GM18873 (cell line): ENCODE results near the gene ZNF766.
"Not testable (repeated sequence)": the region's sequence is repeated elsewhere in the genome, so short reads cannot be mapped to it uniquely, and the experiment has no call there.

ENCODE experiments used
- ATAC-seq: cut with Tn5 transposase; IDR thresholded peaks from one replicate; pipeline ENCODE4 v1.9.1; 2021; ENCODE audit warnings: mild to moderate bottlenecking, moderate library complexity, moderate number of reproducible peaks; ENCODE audit not compliant: unreplicated experiment, low FRiP score

The ZNF766 gene

DNA sequence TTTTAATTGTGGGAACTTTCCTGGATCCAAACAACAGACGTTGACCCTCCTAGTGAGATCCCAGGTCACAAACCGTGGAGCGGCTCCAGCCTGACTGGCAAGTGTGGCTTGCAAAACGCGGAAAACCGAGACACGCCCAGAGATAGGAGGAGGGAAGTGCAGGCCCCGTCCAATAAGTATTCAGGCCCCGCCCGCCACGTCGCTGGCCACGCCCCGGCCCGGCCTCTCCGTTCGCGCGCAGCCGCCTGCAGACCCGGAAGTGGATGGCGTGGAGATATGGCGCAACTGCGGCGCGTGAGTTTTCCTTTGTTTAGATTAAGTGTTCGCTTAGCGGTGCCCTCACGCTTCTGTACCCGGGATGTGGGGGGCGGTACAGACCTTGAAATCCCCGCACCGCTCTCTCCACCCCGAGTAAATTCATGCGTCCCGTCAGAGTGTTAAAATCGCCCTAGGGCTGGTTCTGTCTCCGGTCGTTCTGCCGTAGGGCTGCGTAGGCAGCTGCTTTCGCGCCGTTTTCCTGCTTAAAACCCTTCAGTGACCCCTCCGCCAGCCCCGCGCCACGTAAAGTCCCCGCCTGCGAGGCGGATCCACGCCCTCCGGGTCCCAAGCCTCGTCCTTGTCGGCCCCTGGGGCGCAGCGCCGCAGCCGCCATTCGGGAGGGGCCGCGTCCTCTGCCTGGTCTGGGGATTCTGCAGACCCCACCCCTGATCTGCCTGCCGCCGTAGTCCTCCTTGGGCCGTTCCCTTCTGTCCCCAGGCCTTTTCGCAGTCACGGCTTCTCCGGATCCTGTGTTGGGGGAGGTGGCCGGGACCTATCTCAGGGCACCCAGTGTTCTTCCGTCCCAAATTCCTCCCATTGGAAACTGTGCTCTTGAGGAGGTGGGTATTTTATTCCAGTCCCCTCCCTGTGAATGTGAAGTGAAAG, at the start of gene ZNF766:
Gene ZNF766 (plus strand): TSS at position 250 of the 924 bp plus-strand sequence. CDS start 27 bp downstream, at position 277.
- peak; percentile 92 for ATAC-seq

DNA sequence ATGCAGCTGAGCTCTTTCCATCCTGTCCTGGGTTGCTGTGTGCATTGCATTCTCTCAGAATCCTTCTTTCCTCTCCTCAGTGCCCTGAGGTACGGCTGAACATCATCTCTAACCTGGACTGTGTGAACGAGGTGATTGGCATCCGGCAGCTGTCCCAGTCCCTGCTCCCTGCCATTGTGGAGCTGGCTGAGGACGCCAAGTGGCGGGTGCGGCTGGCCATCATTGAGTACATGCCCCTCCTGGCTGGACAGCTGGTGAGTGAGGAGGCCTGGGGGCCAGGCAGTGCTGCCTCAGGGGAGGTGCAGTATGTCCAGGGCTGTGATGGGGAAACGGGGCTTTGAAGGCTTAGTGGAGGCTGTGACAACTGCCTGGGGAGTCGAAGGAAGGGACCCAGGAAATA, 49.8 kb upstream of the ZNF766 start:
- no peak for ATAC-seq

DNA sequence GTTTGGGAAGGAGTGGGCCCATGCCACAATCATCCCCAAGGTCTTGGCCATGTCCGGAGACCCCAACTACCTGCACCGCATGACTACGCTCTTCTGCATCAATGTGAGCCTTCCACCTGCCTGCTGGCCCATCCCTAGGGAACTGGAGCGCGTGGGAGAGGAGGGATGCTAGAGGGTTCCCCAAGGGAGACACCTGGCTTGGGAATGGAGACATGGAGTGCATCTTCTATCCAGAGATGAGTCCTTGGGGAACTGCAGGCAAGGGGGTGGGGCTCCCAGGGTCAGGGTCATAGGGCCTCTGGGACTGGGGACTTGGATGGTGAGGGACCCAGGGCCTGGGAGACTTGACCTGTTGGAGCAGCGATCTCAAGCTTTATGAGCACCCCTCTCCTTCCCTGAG, 48.4 kb upstream of the ZNF766 start:
- no peak for ATAC-seq

DNA sequence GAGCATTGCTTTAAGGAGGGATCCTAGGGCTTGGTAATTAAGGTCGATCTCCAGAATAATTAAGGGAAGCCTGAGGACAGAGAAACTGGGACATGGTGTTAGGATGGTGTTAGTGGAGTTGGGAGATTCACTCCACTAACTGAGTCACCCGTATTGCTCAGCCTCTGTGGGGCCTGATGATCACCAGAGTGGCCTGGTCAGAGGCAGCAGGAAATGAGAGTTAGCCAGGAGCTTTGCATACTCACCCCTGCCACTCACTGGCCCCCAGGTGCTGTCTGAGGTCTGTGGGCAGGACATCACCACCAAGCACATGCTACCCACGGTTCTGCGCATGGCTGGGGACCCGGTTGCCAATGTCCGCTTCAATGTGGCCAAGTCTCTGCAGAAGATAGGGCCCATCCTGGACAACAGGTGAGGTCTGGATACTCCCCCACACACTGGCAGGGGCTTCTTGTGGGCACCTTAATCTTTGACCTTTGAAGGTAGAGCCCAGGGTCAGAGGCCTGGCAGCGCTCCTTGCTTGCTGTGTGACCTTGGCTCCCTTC, 47.5 kb upstream of the ZNF766 start:
- ATAC-seq, result no peak

DNA sequence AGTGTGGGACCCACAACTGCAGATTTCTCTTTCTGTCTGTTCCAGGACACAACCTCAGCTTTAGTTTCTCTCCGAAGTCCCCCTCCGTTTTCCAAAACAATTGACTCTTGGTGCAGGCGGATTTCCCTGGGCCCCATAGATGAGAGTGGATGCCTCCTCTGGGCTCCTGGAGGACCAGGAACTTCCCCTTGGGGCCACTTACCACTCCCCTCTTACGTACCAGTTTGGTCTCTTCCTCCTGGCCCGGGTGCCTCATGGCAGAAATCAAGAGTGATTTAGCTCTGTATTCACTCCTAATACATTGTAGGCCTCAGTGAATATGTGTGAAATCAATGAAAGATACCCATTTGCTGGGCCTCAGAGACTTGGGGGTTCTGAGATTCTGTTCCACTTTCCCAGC, 45.2 kb upstream of the ZNF766 start:
- ATAC-seq, result no peak

DNA sequence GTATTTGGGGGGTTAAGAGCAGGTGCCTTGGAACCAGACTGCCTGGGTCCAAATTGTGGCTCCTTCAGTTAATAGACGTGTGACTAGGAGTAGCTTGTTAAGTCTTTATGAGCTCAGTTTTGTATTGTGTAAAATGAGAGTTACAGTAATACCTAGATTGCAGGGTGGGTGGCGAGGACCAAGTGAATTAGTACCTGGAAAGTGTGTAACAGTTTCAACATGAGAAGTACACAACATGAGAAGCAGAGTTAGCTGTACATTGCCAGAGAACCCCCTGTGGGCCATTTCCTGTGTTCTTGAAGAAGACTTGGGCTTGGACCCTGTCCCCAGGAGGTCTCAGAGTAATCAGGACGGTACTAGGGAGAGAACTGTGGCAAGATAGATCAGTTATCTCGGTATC, 42.7 kb upstream of the ZNF766 start:
- ATAC-seq, result no peak

DNA sequence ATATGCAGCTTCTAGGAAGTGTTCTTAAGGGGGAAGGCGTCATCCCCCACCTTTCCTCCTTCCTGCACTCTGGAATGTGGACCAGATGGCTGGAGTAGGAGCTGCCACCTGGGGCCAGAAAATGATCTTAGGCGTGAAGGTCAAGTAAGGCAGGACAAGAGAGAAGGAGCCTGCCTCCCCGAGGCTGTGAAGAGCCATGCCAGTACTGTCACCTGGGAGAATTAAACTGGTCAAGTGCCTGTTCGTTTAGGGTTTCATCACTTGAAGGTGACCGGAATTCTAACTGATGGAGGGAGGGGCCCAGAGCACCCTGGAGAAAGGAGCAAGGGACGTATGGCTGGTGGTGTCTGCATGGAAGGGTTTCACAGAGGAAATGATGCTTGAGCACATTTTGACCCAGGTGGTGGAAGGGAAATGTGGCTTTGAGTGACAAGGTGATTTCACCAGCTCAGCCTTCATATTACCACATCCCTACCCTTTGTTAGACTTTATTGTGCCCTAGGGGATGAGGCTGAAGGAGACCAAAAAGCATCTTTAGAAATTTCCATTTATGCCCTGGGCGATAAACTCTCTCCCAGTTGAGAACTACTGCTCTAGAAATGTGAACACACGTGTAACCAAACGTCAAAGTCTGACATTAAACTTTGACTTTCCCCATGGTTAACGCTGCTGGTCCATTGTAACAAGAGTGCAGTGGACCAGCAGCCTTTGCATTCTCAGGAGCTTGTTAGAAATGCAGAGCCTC, 42.0 kb upstream of the ZNF766 start:
- no peak for ATAC-seq

DNA sequence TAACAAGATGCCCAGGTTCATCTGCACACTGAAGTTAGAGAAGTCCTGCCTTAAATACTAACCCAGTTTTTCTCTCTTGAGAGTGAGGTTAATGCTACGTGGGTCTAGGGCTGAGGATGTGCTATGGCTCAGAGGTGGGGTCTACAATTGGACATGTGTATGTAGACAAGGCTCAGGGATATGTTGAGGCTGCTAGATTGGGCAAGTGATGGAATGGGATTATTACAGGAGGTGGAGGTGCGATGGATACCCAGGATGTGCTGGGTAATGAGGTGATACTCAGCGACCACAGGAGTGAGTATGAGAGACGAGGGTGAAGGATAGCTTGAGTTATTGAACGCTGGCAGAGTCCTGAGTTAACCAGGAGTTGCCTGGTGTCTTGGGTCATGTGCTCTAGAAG, 41.4 kb upstream of the ZNF766 start:
- no peak for ATAC-seq

DNA sequence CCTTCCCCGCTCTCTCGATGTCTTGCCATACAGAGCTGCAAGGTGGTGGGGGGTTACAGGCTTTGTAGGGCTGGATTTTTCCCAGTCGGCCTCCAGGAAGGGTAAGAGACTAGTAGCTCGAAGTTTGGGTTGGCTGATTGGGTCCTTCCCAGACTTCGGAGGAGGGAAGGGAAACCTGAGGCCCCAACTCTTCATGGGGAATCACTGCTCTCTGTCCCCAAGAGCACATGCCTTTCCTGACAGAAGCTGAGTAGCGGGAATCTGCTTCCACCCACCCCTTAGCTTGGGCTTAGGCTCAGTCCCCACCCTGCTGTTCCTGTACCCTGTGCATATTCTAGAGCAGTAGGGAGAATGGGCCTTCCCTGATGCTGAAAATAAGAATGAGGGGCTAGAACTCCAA, 39.9 kb upstream of the ZNF766 start:
- no peak for ATAC-seq

DNA sequence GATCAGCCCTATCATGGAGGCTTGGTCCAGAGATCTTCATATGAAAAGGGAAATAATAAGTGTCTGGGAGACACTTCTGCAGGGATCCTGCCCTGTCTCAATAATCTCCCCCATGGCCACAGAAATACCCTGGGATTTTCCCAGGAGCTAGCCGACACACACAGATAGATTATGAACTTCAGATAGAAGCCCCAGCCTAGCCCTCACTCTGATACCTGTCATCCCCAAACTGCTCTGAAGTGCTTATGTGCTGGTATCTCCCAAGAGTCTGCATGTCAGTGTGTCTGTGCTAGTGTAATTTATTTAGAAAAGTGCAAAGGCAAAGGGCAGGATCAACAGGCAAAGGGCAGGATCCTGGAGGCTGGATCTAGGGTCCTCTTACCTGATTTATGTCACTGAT, 38.7 kb upstream of the ZNF766 start:
- no peak for ATAC-seq

DNA sequence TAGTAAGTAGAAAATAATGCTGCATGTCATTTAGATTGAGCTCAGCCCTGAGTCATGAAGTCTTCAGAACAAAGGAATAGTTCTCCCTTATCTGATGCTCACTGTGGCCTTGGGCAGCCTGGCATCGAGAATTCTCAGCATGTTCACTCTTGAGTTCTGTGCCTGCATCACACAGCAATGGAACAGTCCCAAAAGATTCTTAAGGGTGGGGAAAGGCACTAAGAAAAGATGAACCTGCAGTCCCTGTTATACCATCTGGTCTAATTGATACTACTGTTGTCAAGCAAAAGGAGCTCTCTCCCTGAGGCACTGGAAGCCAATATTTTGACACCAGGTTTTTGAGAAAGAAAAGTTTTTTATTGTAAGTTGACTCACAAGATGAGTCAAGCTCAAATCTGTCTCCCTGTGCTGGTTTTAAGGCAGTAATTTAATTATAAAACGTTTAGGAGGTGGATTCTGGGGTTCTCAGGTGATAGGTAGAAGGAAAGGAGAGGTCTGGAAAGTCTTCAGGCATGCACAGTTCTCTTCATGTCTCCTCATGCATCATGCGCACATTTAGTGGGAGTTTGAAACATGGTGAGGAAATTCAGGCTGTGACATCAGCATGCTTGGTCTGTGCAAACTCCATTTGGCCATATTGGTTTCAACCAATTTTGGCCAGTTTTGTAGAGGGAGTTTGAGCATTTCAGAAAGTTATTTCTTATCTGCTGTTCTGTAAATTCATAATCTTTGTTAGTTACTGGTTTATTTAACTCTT, 38.1 kb upstream of the ZNF766 start:
- ATAC-seq, result no peak

DNA sequence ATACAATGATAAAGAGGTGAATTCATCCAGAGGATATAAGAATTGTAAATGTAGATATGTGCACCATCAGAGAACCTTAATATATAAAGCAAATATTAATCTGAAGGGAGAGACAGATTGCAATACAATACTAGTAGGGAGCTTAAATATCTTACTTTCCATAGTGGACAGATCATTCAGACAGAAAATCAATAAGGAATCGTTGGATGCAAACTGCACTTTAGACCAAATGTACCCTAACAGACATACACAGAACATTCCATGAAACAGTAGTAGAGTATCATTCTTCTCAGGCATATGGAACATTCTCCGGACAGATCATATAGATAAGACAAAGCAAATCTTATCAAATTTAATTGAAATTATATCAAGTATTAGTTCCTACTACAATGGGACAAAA, 35.0 kb upstream of the ZNF766 start:
- ATAC-seq, result no peak

DNA sequence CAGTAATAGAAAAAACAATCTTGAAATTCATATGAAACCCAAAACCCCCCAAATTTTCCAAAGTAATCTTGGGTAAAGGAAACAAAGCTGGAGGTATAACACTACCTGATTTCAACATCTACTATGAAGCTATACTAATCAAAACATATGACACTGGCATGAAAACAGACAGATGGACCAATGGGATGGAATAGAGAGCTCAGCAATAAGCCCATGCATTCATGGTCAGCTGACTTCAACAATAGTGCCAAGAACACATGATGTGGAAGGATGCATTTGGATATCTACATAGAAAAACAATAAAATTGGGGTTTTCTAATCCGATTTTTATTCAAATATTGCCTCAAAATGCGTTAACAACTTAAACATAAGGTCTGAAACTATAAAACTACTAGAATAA, 32.2 kb upstream of the ZNF766 start:
- no peak for ATAC-seq

DNA sequence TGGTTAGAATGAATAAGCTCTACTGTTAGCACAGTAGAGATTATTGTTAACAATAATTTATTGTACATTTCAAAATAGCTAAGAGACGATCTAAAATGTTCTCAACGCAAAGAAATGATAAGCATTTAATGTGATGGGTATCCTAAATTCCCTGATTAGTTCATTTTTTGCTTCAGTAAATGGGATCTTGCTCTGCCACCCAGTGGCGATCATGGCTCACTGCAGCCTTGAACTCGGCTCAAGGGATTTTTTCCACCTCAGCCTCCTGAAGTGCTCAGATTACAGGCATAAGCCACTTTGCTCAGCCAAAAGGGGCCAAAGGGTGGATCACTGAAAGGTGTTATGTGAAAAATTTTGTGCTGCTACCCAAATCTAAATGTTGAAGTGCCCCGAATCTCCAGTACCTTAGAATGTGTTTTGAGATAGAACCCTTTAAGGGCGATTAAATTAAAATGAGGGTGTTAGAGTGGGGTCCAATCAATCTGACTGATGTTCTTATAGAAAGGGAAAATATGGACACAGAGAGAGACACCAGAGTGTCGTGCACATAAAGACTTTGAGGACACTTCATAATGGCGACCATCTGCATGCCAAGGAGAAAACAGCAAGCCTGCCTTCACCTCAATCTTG, 31.5 kb upstream of the ZNF766 start:
- no peak for ATAC-seq

DNA sequence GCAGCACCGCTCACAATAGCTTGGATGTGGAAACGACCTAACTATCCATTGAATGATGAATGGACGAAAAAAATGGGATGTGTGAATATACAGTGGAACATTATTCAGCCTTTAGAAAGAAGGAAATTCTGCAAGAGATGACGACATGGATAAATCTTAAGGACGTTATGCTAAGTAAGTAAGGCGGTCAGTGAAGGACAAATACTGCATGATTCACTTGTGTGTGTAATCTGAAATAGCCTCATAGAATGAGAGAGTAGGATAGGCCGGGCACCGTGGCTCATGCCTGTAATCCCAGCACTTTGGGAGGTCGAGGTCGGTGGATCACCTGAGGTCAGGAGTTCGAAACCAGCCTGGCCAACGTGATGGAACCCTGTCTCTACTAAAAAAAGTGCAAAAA, 25.4 kb upstream of the ZNF766 start:
- no peak for ATAC-seq

DNA sequence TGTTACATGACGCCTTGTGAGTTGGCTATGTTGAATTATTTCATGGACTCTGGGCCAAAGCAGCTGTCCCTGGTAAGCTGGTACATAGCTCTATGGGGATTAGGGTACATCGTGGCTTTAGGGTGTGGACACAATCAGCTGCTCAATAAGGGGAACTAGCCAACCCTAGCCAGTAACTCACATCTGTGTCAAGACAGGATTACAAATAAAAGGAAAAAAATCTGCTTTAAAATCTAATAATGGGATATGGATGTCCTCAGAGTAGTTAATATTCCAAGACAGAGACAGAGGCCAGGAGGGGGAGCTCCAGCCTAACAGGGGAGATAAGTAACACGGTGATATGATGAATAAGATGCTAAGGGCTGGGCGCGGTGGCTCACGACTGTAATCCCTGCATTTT, 21.1 kb upstream of the ZNF766 start:
- ATAC-seq, result no peak

DNA sequence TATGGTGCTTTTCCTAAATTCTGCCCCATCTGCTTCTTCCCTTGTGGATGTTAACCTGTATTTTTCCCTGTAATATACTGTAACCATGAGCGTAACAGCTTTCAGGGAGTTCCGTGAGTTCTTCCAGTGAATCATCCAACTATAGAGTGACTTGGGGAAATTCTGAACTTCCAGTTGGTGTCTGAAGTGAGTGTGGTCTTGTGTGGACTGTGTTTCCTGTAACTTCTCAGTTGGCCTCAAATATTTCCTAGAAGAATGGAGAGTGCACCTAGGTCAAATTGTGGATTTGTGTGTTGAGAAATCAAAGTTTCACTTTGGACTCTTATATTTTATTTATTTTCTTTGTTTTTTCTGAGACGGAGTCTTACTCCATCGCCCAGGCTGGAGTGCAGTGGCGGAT, 11.0 kb upstream of the ZNF766 start:
- no peak for ATAC-seq

DNA sequence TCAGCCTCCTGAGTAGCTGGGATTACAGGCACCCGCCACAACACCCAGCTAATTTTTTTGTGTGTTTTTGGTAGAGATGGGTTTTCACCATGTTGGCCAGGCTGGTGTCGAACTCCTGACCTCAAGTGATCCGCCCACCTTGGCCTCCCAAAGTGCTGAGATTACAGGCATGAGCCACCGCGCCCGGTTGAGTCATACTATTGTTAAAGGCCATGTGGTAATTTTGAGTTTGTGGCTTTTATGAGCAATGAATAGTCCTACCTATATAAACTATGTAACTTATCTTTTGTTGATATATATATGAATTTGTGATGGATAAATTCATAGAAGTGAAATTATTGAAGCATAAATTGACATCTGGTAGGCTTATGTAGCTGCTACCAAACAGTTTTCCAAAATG, 3.8 kb upstream of the ZNF766 start:
- ATAC-seq, result not testable (repeated sequence)

DNA sequence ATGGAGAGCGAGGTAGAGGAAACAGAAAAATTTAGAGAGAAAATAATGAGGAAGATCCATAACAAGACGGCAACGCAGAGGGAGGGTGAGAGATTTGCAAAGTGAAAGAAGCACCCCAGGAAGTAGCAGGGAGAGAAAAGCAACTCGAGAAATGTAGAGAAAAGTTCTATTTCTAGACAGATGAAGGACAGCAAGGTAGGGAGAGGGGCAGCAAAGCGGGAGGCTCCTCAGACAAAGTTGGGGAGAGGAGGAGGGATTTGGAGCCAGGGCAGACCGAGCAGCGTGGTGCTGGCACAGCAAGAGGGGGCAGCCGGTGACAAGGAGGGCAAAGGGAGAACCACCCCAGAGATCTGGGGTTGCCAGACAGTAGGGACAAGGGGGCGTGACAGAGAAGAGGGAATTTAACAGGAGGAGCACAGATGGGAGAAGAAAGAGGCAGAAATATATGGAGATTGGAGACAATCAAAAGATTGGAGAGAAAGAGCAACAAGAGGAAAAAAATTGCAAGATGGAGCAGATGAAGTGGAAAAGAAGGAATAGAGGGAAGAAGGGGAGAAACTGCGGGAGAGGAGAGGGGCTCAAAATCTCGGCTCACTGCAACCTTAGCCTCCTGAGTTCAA, 989 bp downstream of the ZNF766 start:
- ATAC-seq, result no peak

DNA sequence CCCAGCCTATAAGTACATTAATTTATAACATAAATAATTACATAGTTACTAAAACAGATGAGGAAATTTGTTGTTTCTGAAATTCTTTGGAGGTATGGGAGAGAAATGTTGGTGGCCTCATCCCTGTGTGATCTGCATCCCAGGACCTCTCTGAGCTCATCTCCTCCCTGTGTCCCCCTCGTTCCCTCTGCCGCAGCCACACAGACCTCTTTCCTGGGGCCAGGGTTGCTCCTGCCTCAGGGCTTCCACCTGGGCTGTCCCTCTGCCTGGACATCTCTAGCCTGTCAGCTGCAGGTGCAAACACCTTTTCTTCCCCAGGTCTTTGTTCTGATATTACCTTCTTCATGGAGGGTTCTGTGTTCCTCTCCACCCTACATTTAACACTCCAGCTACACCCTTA, 3.9 kb downstream of the ZNF766 start:
- no peak for ATAC-seq
